ENCODE data around the gene CHD2.

CHD2 gene

GRCh38 chr15:92885224-92886041 is 14.7 kb upstream of the CHD2 start:
- DNase-seq: no peak

- DNase-seq: no peak
Observed at GRCh38 chr15:92886042-92886537, 14.0 kb upstream of the CHD2 start.

GRCh38 chr15:92886815-92887214 is 13.3 kb upstream of the CHD2 start:
- DNase-seq: no peak

DNA sequence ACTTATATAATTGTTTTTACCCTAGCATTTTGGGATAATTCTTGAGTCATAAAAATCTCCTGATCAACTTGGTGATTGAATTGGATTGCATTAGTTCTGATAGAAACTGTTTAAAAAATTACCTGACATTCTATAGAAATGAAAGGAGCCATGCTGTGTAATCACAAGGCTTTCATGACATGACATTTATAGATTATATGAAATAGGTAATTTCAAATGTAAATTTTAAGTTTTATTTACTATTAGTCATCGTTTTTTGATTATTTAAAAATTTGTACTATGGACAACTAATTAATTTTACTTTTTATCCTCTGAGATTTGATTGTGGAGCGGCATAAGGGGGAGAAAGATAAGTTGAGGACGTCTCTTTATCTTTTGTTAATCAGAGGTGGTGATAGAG is 12.3 kb upstream of the CHD2 start:
- DNase-seq: no peak

DNA sequence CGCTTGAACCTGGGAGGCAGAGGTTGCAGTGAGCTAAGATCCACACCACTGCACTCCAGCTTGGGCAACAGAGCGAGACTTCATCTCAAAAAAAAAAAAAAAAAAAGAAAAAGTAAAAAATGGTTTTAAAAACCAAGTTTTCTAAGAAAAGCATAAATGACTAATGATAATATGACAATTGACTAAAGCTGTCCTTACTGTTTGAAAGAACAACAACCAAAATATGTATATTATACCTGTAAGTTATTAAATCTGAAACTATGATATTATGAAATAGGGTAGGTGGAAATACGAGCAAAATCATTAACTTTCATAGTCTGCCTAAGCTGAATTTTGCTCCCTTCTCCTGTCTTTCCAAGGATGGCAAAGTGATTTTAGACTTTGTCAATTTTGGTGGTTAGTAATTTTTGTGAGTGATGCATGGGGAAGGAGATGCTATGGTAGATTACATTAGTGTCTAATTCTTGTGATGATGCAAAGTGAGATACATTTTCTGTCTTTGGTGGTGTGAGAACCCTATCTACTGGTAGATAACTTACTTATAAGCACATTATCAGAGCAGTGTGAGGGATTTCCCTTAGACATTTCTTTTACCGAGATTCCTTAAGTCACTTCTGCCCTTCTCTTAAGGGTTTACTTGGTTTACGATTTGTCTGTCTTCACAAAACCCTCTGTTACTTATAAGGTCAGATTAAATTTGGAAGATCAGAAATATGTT is 10.6 kb upstream of the CHD2 start:
- peak; percentile 4 for DNase-seq

- DNase-seq: no peak
Observed at GRCh38 chr15:92891533-92892200, 8.5 kb upstream of the CHD2 start.

GRCh38 chr15:92892201-92892555 is 7.9 kb upstream of the CHD2 start:
- DNase-seq: no peak

GRCh38 chr15:92893200-92893599 is 6.9 kb upstream of the CHD2 start:
- no peak for DNase-seq

DNA sequence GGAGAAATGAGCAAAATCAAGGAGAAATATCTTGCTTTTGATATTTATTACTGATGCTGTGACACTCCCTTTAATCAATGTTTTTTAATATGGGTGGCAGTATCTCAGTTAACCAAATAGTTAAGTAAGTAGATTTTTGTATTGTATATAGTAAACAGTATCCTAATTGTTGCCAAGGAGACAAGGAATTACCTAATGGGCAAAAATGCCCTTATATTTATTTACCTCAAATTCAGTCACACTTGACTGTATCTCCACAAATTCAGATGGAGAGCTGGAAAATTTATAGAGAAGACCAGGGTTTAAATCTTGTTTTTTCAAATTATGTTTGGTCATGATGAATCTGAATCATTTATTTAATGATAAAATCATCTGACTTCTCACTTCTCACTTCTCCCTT is 3.6 kb upstream of the CHD2 start:
- no peak for DNase-seq

- no peak for DNase-seq
Observed at GRCh38 chr15:92897620-92898019, 2.5 kb upstream of the CHD2 start.

GRCh38 chr15:92898988-92899582 is 1.0 kb upstream of the CHD2 start:
- DNase-seq: peak; percentile 3

DNA sequence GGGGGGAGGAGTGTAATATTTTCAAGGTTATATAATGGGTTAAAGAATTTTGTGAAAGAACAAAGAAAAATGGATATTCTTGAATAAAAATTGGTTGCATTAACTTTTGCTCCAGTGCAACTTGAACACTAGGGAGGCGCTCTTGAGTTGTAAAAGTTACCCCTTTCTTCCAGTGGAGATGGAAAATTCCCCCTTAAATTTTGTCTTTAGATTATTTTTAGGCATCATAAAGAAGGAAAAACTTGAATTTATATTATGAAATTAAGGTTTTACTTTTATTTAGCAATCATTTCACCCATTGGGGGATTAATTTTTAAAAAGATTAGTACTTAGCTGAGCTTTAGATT is 550 bp upstream of the CHD2 start:
- peak; percentile 82 for DNase-seq

DNA sequence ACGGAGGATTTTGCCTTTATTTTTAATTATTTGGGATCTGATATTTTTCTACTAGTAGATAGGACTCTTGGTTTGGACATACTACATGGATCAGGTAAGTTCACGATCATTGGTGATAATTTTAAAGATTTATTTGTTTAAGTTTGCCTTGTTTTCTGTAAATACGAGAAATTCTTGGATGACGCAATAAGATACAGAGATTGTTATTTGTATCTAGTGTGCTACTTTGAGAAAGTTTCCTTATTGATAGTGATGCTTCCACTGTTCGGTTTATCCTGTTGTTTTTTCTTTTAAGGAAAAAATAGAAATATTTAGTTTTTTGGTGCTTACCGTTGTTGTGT is 577 bp downstream of the CHD2 start:
- peak; percentile 43 for DNase-seq

DNA sequence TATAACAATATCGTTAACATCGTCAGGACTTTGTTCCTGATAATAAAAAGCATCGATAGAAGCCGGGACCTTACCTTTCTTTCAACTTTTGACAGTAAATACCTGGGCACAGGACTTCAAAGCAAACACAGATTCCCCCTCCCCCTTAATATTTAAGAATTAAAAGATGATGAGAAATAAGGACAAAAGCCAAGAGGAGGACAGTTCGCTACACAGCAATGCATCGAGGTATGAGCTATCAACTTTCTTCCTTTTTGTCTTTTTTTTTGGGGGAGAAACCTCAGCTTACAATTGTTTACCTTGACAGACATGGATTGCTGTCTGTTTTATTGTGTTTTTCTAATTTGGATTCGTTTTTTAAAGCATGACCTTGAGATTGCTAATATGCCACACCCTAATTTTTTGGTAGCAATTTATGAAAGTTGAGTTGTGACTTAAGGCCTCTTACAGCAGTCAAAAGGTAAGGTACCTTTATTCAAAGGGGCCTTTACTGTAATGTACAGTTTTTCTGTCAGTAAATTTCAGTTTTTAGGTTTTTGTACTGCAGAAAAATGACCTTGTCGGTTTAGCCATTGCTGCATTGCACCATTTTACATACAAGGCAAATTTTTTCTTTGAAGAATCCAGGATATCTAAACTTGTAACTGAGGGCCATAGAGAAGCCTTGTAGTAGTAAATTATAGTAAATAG is 1.1 kb downstream of the CHD2 start:
- DNase-seq: peak; percentile 60

DNA sequence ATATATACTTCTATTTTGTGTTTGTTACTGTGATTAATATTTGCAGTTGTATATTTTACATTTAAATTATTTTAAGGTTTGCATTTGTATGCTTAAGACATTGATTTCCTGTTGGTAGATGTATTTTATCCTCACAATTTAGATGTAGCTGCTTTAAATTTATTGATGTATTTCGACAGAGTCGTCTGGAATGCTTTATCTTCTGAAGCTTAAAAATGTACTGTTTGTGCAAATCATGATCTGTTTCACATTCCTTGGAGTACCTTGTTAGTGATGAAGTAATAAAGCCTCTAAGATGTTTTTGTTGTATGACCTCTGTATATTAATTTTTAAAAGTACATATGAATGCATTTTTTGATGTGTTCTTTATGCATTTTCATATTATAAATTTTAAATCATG is 1.9 kb downstream of the CHD2 start:
- DNase-seq: no peak

GRCh38 chr15:92902737-92903593 is 2.8 kb downstream of the CHD2 start:
- DNase-seq: peak; percentile 62

DNA sequence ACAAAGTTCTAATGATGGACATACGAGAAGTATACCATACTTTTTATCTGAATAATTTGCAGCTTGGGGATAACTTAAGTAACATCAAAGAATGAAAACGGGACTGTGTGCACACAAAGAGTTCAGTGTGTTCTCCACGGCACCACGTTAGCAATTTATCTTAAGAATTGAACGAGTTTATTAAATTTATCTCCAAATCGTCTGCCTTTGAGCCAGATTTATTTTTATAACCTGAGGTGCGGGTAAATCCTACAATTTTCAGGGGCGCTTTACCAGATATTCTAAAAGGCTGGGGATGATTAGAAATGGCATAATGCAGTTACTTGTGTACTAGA is 3.5 kb downstream of the CHD2 start:
- DNase-seq: no peak

DNA sequence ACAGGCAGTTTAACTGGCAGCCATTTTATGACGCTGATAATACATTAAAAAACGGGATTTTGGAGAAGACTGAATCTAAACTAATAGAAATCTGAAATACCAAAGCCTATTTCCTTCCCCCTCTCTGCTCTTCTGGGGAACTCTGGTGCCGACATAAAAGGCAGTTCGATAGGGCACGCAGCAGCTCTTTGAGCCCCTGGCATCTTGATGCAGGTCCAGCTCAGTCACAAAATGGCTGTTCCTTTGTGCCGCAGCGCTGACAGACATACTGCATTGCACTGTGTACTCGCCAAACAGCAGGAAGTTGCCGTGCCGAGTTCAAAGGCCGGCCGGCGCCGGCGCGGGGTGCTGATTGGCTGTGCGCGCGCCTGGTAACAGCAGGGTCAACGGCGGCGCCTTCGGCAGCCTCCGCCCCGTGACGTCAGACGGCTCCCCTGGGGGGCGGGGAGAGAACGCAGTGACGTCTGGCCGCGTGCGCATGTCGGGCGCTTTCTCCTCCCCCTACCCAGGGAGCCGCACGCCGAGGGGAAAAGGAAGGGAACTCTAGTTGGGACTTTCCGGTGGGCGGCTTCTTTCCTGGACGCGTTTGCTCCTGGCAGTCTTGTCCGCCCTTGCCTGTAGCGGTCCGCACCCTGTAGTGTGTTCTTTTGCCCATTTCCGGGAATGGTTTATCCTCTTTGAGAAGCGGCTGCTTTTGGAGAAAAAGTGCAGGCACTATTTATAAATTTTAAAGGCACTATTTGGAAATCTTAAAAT is 4.0 kb downstream of the CHD2 start:
- DNase-seq: peak; percentile 98

DNA sequence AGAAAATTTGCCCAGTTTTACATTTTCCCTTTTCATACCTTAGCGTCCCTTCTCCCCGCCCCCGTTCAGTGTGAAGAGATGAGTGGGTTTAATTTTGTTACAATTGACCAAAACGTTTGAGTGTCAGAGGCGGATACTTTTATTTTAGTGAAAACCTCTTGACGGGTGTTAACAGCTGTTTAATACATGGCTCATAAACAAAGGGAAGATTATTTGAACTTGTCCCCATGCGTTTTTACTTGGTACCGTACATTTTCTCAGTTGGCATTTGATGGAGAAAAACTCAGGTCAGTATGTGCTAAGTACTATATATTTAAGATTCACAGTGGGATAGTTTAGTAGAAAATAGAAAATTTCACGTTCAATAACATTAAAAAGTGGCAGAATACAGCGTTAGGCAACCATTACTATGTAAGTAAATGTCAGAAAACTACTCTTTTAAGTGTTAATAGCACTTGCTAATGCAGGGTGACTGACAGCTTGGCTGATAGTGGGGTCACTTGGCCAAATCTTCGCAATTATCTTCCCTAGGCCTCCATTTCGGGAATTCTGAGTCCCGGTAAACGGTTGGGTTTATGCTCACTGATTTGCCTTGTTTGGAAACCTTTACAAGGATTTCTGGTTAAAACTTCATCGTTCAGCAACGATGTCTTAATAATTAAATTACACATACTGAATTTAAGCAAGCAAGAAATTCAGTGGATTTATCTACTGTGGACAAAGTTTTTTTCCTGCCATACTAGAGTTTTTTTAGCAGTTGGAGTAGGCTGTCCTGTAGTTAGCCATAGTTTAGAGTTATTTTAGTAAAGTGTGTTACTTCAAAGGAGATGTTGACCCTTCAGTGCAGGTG is 4.8 kb downstream of the CHD2 start:
- DNase-seq: no peak

- DNase-seq: no peak
Observed at GRCh38 chr15:92906020-92906419, 5.9 kb downstream of the CHD2 start.

Measured in hematopoietic multipotent progenitor cell treated with erythropoietin and hydrocortisone succinate and interleukin-3 and kit ligand, for 6 days (in vitro differentiated cells).